CD14-positive monocyte (primary cell): Measurements from ENCODE around the gene GTF2I. TPM values are rescaled to one million over a fixed set of nuclear protein-coding genes. Genes with fewer than 3 reads are reported as not detected.
"Not testable (repeated sequence)": the region's sequence is repeated elsewhere in the genome, so short reads cannot be mapped to it uniquely, and the experiment has no call there.

Experiments used
- DNase-seq, 3 donors: peaks; one replicate each; pipeline ENCODE4 v3.0.0-alpha.2; 2011 to 2022
- H2AFZ ChIP-seq: 2 replicates; pipeline ENCODE4 v1.6.0; 2012; ENCODE audit warnings: mild to moderate bottlenecking, low read depth, low read length, inconsistent platforms; ENCODE audit not compliant: insufficient read depth, poor library complexity, severe bottlenecking
- H3K27ac ChIP-seq, 2 donors: 1 replicate in 1 of 2; 2 replicates in 1 of 2; pipeline ENCODE4 v1.5.1; 2012 to 2013; ENCODE audit warnings: low read length in 2 of 2, control low read depth in 1 of 2, inconsistent platforms in 1 of 2, low read depth in 1 of 2, mild to moderate bottlenecking in 1 of 2
- H3K27me3 ChIP-seq, 2 donors: one replicate each; pipeline versions ENCODE4 v1.6.0 to v1.6.1; 2011 to 2013; ENCODE audit warnings: low read length in 2 of 2; ENCODE audit not compliant: control insufficient read depth in 2 of 2, insufficient read depth in 2 of 2
- H3K36me3 ChIP-seq, 2 donors: replicated peaks in 1 of 2; 1 replicate in 1 of 2; 2 replicates in 1 of 2; pipeline versions ENCODE4 v1.5.1 to v1.6.1; 2012 to 2013; ENCODE audit warnings: low read length in 2 of 2, control low read depth in 1 of 2, inconsistent platforms in 1 of 2, mild to moderate bottlenecking in 1 of 2; ENCODE audit not compliant: insufficient read depth in 2 of 2, control insufficient read depth in 1 of 2
- H3K4me1 ChIP-seq, 2 donors: 1 replicate in 1 of 2; 2 replicates in 1 of 2; pipeline versions ENCODE4 v1.5.1 to v1.6.1; 2012 to 2013; ENCODE audit warnings: low read length in 2 of 2, control low read depth in 1 of 2, inconsistent platforms in 1 of 2, mild to moderate bottlenecking in 1 of 2, moderate library complexity in 1 of 2; ENCODE audit not compliant: insufficient read depth in 2 of 2, control insufficient read depth in 1 of 2
- H3K4me2 ChIP-seq: replicated peaks from 2 replicates; pipeline ENCODE3; 2012; ENCODE audit warnings: low read length, moderate library complexity, mild to moderate bottlenecking; ENCODE audit not compliant: poor library complexity, severe bottlenecking; ENCODE audit errors: extremely low read depth
- H3K4me3 ChIP-seq, 3 experiments: fragments of 200-600 bp in 1 of 3; sonication (generic) in 1 of 3; replicated peaks in 1 of 3; 1 replicate in 2 of 3; 2 replicates in 1 of 3; pipeline ENCODE4 v1.5.1; 2011 to 2013; ENCODE audit warnings: low read length in 3 of 3, mild to moderate bottlenecking in 3 of 3, control low read depth in 2 of 3, low read depth in 2 of 3, inconsistent platforms in 1 of 3, moderate library complexity in 1 of 3
- H3K79me2 ChIP-seq: 2 replicates; pipeline ENCODE4 v1.6.0; 2012; ENCODE audit warnings: mild to moderate bottlenecking, control low read depth, inconsistent platforms, low read length, moderate library complexity; ENCODE audit not compliant: insufficient read depth
- H3K9ac ChIP-seq: 2 replicates; pipeline ENCODE4 v1.6.0; 2017; ENCODE audit warnings: low read length, mild to moderate bottlenecking; ENCODE audit not compliant: insufficient read depth, poor library complexity, severe bottlenecking
- H3K9me3 ChIP-seq, 2 donors: replicated peaks in 1 of 2; 1 replicate in 1 of 2; 2 replicates in 1 of 2; pipeline versions ENCODE4 v1.5.1 to v1.6.1; 2012 to 2013; ENCODE audit warnings: low read length in 2 of 2, control low read depth in 1 of 2; ENCODE audit not compliant: control insufficient read depth in 1 of 2, insufficient read depth in 1 of 2
- H4K20me1 ChIP-seq: 2 replicates; pipeline ENCODE4 v1.6.0; 2012; ENCODE audit warnings: mild to moderate bottlenecking, low read length, control low read depth, moderate library complexity; ENCODE audit not compliant: insufficient read depth
- H3K27ac Mint-ChIP-seq, 7 donors: one replicate each; pipeline ENCODE4 v1.8.0; 2020; ENCODE audit warnings: mild to moderate bottlenecking in 7 of 7, mixed read lengths in 7 of 7, moderate library complexity in 6 of 7, inconsistent platforms in 2 of 7
- H3K27me3 Mint-ChIP-seq, 3 donors: one replicate each; pipeline ENCODE4 v1.8.0; 2021 to 2022; ENCODE audit warnings: low read depth in 3 of 3, mild to moderate bottlenecking in 3 of 3, mixed read lengths in 3 of 3, moderate library complexity in 3 of 3, inconsistent platforms in 1 of 3
- H3K36me3 Mint-ChIP-seq, 2 donors: one replicate each; pipeline ENCODE4 v1.8.0; 2020; ENCODE audit warnings: mixed read lengths in 2 of 2, inconsistent platforms in 1 of 2, mild to moderate bottlenecking in 1 of 2
- H3K4me1 Mint-ChIP-seq: one replicate; pipeline ENCODE4 v1.8.0; 2020; ENCODE audit warnings: mild to moderate bottlenecking, mixed read lengths
- H3K4me3 Mint-ChIP-seq, 2 donors: one replicate each; pipeline ENCODE4 v1.8.0; 2020; ENCODE audit warnings: mild to moderate bottlenecking in 2 of 2, mixed read lengths in 2 of 2, moderate library complexity in 1 of 2
- H3K9me3 Mint-ChIP-seq, 7 donors: one replicate each; pipeline ENCODE4 v1.8.0; 2020 to 2022; ENCODE audit warnings: mixed read lengths in 7 of 7, mild to moderate bottlenecking in 6 of 7, moderate library complexity in 6 of 7, inconsistent platforms in 2 of 7
- CTCF ChIP-seq: fragments of 200-600 bp; IDR thresholded peaks from one replicate; pipeline ENCODE4 v1.8.0; 2022; ENCODE audit warnings: antibody characterized with exemption, mild to moderate bottlenecking
- WGBS: methylation state at CpG from one replicate; pipeline ENCODE4 v1.1.5; 2013; ENCODE audit warnings: missing lambda C conversion rate; ENCODE audit not compliant: insufficient coverage; 5-methylcytosine and 5-hydroxymethylcytosine counted together
- intact Hi-C, 2 donors: fragments of 100-400 bp; cut with micrococcal nuclease; formaldehyde crosslinking; loops; one replicate each; pipeline versions ENCODE4 v1.15.0 to v1.15.1; 2023
- polyA plus RNA-seq, 3 donors: library from polyadenylated mRNA; depleted of rRNA in 1 of 3; unstranded in 2 of 3; stranded (reverse) in 1 of 3; fragments of 300-500 nt in 2 of 3; fragments of >200 nt in 1 of 3; fragmentation: Illumina TruSeq in 2 of 3; gene quantifications; 1 replicate in 2 of 3; 2 replicates in 1 of 3; pipeline ENCODE4 v1.2.3, GENCODE V29; 2012 to 2021

GTF2I gene
- polyA plus RNA-seq, 3 donors: 20.9 to 87.8 (median 28.2) TPM

GRCh38 chr7:74690474-74690873, 33.0 kb downstream of the GTF2I start:
- no peak for TF ChIP-seq CTCF
- H3K4me2 ChIP-seq: no peak overlapping the region
- no peak overlapping the region for H2AFZ ChIP-seq
- intact Hi-C loops: no loop called here
- no peaks in the 10 kb centered on the region for H3K9me3 ChIP-seq
- peak overlapping the region in 1 of 7 donors; percentile 46 for H3K27ac Mint-ChIP-seq
- no peaks in the 10 kb centered on the region for H3K27me3 ChIP-seq
- H3K4me3 ChIP-seq: no peak overlapping the region
- H3K9ac ChIP-seq: no peak overlapping the region
- H3K9me3 Mint-ChIP-seq: peaks cover 0 to 8% (median 4%) of the 10 kb centered on the region in 7 donors
- peaks cover 50 to 72% of the 10 kb centered on the region in 2 donors for H3K36me3 Mint-ChIP-seq
- H3K4me3 Mint-ChIP-seq: no peak overlapping the region
- H3K27ac ChIP-seq: no peak overlapping the region
- H3K27me3 Mint-ChIP-seq: no peaks in the 10 kb centered on the region
- H3K36me3 ChIP-seq: peaks cover 48 to 63% of the 10 kb centered on the region in 2 donors
- peaks cover 55% of the 10 kb centered on the region for H3K79me2 ChIP-seq
- no peaks in the 10 kb centered on the region for H3K4me1 Mint-ChIP-seq
- DNase-seq: no peak
- H4K20me1 ChIP-seq: peaks cover 57% of the 10 kb centered on the region
- 100% methylated on average over 1 of the region's 3 CpGs for WGBS
- H3K4me1 ChIP-seq: no peaks in the 10 kb centered on the region

GRCh38 chr7:74704419-74704818, 46.9 kb downstream of the GTF2I start:
- H3K9ac ChIP-seq, H3K9me3 Mint-ChIP-seq, H3K27me3 Mint-ChIP-seq, H3K4me1 ChIP-seq, H2AFZ ChIP-seq, H4K20me1 ChIP-seq, H3K4me2 ChIP-seq, H3K4me3 Mint-ChIP-seq, intact Hi-C loops, H3K27me3 ChIP-seq, H3K9me3 ChIP-seq, H3K79me2 ChIP-seq, H3K4me1 Mint-ChIP-seq, H3K27ac ChIP-seq, H3K4me3 ChIP-seq, DNase-seq: not testable (repeated sequence)
- peak overlapping the region in 1 of 7 donors; percentile 36 for H3K27ac Mint-ChIP-seq
- H3K36me3 ChIP-seq: peaks cover 84 to 94% of the 10 kb centered on the region in 2 donors
- WGBS: 100% methylated on average over 1 of the region's 6 CpGs
- H3K36me3 Mint-ChIP-seq: peaks cover 68 to 95% of the 10 kb centered on the region in 2 donors
